Colonic mucosa (tissue), 4 donors: Measurements from ENCODE around the gene C21orf58. TPM values are rescaled to one million over a fixed set of nuclear protein-coding genes. Genes with fewer than 3 reads are reported as not detected.
A peak's percentile ranks its signal among the peaks of the same experiment; 100 is the strongest.
"Not testable (repeated sequence)": the region's sequence is repeated elsewhere in the genome, so short reads cannot be mapped to it uniquely, and the experiment has no call there.

Source experiments
- DNase-seq: peaks from one replicate; pipeline ENCODE4 v3.0.0-alpha.2; 2020
- H3K27ac ChIP-seq: fragments of 200-600 bp; one replicate; pipeline ENCODE4 v1.8.0; 2021
- H3K27me3 ChIP-seq: fragments of 200-600 bp; one replicate; pipeline ENCODE4 v1.8.0; 2021
- H3K36me3 ChIP-seq: fragments of 200-600 bp; one replicate; pipeline ENCODE4 v1.8.0; 2021
- H3K4me1 ChIP-seq: fragments of 200-600 bp; one replicate; pipeline ENCODE4 v1.8.0; 2021; ENCODE audit warnings: mild to moderate bottlenecking
- H3K4me3 ChIP-seq: fragments of 200-600 bp; one replicate; pipeline ENCODE4 v1.8.0; 2021
- H3K9ac ChIP-seq, 2 donors: one replicate each; pipeline ENCODE4 v1.7.0; 2013; ENCODE audit warnings: control low read depth in 2 of 2, low read depth in 2 of 2, low read length in 2 of 2
- H3K9me3 ChIP-seq: fragments of 200-600 bp; one replicate; pipeline ENCODE4 v1.8.0; 2021
- intact Hi-C: fragments of 100-400 bp; cut with DNase I; formaldehyde crosslinking; loops from one replicate; pipeline ENCODE4 v1.14.1; 2022
- total RNA-seq, 2 donors: library from RNA; stranded (reverse); fragmentation: NEBNext Ultra II Directional in 1 of 2; extraction: Animal tissue kit (Norgen Biotek cat#: 25700) in 1 of 2; gene quantifications; one replicate each; pipeline ENCODE4 v1.2.1, GENCODE V29; 2021
- TF ChIP-seq, protein P1 (sequence below): fragments of 200-600 bp; IDR thresholded peaks from one replicate; pipeline ENCODE4 v1.8.0; 2022; ENCODE audit warnings: antibody characterized with exemption, mild to moderate bottlenecking
- donor health status: healthy.
- donor health status: DM: no; HTN: no; CAD: no.
- donor health status: DM: no; HTN: no; CAD: no.

Gene C21orf58
- 10 to 100 TPM in 1 of 2 donors, 1 to 10 TPM in 1; 5.5 to 25.7 TPM for total RNA-seq

DNA sequence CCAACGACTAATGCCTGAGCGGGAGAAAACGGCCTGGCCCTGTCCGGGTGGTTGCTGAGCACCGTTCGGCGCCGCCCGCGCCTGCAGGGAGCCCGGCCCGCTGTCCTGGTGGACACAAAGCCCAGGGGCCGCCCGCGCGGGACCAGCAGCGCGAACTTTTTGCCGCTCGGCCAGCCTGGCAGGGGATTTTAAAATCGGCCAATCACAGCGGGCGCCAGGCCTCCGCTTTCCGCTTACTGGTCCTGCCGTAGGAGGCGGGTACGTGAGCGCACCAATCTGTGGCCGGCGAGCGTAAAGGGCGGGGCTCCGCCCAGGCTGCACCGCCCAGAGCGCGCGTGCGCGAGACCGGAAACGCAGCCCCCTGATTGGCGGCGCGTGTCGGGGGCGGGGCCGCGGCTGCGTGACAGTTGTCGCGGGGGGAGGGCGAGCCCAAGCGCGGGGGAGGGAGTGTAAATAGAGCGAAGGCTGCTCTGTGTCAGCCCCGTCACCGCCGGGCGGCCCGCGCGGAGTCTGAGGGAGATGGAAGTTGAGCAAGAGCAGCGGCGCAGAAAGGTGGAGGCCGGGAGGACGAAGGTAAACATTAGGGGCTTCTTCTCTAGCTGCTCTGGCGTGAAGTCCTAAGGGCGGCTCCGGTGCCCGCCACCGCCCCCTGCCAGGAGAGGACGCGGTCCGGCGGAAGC, at the start of gene C21orf58, which contains the start of gene PCNT:
TSS of gene C21orf58 (minus strand) at position 161 of the 680 bp plus-strand sequence. CDS start 1,132 bp downstream, outside the sequence.
TSS of gene PCNT (plus strand) at position 447 of the 680 bp plus-strand sequence. CDS start at position 520, 73 bp downstream.
- peak; percentile 96 for DNase-seq
- no peaks in the 10 kb centered on the region for H3K36me3 ChIP-seq
- peak within 1 kb of the TSS; percentile 74 for H3K4me3 ChIP-seq
- H3K27me3 ChIP-seq = no peaks in the 10 kb centered on the region
- intact Hi-C loops = loop anchor here (5.0 to 10.0 kb wide), 2 partner anchors 37 to 99 kb away; partner anchors contain the start of genes LSS, MCM3AP and YBEY
- no peaks in the 10 kb centered on the region for H3K4me1 ChIP-seq
- peak within 1 kb of the TSS; percentile 77 to 88 for H3K9ac ChIP-seq
- H3K27ac ChIP-seq = peak within 1 kb of the TSS; percentile 98
- no peaks in the 10 kb centered on the region for H3K9me3 ChIP-seq
- TF ChIP-seq, protein P1, sequence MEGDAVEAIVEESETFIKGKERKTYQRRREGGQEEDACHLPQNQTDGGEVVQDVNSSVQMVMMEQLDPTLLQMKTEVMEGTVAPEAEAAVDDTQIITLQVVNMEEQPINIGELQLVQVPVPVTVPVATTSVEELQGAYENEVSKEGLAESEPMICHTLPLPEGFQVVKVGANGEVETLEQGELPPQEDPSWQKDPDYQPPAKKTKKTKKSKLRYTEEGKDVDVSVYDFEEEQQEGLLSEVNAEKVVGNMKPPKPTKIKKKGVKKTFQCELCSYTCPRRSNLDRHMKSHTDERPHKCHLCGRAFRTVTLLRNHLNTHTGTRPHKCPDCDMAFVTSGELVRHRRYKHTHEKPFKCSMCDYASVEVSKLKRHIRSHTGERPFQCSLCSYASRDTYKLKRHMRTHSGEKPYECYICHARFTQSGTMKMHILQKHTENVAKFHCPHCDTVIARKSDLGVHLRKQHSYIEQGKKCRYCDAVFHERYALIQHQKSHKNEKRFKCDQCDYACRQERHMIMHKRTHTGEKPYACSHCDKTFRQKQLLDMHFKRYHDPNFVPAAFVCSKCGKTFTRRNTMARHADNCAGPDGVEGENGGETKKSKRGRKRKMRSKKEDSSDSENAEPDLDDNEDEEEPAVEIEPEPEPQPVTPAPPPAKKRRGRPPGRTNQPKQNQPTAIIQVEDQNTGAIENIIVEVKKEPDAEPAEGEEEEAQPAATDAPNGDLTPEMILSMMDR = no peak

DNA sequence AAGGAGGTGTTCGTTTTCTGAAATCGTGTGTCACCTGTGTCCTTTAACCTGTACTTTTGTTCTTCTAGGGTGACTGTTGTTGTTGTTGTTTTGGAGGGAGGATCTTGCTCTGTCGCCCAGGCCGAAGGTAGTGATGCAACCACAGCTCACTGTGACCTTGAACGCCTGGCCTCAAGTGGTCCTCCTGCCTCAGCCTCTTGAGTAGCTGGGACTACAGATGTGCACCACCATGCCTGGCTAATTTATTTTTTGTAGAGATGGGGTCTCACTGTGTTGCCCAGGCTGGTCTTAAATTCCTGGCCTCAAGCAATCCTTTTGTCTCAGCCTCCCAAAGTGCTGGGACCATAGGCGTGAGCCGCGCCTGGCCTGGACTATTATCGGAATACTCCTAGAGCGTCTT, 49.3 kb upstream of the C21orf58 start:
- intact Hi-C loops, H3K4me3 ChIP-seq, H3K4me1 ChIP-seq, H3K36me3 ChIP-seq, H3K27ac ChIP-seq, H3K9me3 ChIP-seq, H3K9ac ChIP-seq, H3K27me3 ChIP-seq, DNase-seq: not testable (repeated sequence)

DNA sequence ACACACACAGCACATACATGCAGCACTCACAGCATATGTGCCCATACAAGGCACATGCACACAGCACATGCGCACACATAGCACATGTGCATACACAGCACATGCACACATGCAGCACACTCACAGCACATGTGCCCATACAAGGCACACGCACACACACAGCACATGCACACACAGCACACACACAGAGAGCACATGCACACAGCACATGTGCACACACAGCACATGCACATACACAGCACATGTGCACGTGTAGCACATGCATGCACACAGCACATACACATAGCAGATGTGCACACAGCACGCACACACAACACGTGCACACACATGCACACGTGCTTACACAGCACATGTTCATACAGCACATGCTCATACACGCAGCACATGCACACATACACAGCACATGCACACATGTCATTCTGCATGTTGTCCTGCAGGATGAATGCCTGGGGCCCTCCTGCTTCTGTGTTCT, 48.4 kb upstream of the C21orf58 start:
- Histone ChIP-seq H3K27me3 (no peaks in the 10 kb centered on the region), H3K4me1 (no peaks in the 10 kb centered on the region), H3K9me3 (no peaks in the 10 kb centered on the region), H3K4me3 (no peak overlapping the region), H3K27ac (no peak overlapping the region), H3K9ac (no peak overlapping the region), H3K36me3 (no peaks in the 10 kb centered on the region)
- intact Hi-C loops = no loop called here
- DNase-seq = no peak
- TF ChIP-seq, protein P1 = no peak

DNA sequence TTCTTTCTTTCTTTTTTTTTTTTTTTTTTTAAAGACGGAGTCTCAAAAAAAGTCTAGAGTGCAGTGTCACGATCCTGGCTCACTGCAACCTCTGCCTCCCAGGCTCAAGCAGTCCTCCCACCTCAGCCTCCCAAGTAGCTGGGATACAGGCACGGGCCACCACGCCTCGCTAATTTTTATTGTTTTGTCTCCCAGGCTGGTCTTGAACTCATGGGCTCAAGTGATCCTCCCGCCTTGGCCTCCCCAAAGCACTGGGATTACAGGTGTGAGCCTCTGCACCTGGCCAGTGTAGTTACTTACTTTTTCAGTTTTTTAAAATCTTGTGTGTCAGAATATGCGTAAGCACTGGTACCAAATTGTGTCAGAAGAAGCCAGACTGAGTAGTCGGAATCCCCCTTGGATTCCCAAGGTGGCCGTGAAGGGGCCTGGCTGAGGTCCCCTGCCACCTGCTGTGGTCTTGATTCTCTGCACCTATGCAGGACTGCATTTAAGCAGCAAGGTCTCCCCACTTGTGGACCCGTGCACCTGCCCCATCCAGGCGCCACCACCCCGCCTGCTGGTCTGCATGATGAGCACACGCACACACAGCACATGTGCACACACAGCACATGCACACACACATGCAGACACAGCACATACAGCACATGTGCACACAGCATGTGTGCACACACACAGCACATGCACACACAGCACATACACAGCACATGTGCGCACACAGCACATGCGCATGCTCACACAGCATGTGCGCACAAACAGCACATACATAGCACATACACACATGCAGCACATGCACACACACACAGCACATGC, 47.7 kb upstream of the C21orf58 start:
- Histone ChIP-seq H3K27me3 (no peaks in the 10 kb centered on the region), H3K36me3 (no peaks in the 10 kb centered on the region), H3K9me3 (no peaks in the 10 kb centered on the region), H3K4me3 (no peak overlapping the region), H3K27ac (no peak overlapping the region), H3K4me1 (no peaks in the 10 kb centered on the region), H3K9ac (no peak overlapping the region)
- intact Hi-C loops = no loop called here
- TF ChIP-seq, protein P1 = no peak
- DNase-seq = no peak

DNA sequence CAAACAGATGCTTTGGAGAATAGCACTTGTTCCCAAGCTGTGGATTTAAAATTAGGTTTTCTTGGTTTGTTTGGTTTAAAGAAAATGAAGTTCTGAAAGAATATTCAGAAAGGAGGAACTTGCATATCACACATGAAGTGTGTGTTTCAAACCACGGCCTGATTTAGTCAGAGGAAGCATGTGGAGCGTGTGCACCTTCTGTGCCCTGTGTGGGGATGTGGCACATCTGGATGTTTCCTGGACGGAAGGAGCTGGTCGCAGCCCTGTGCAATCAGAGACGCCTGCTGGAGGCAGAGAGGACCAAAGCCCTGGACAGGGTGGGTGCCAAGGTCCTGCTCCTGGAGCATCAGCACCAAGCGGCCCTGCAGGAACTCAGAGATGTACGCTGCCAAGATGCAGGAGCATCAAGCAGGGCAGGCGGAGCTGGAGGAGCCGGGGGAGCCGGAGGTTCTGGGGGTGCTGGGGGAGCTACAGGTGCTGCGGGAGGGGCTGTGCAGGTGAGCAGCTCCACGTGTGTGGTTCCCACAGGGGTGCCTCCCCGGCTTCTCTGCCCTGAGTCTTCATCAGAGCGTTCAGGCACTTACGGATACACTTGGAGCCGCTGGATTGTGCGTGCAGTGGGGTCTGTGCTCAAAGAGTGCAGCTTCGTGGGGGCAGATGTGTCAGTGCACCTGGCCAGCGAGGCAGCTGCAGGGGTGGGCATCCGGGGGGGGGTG, 46.0 kb upstream of the C21orf58 start:
- no peak overlapping the region for H3K9ac ChIP-seq
- no peak overlapping the region for H3K27ac ChIP-seq
- H3K9me3 ChIP-seq = no peaks in the 10 kb centered on the region
- TF ChIP-seq, protein P1 = no peak
- no peak overlapping the region for H3K4me3 ChIP-seq
- intact Hi-C loops = no loop called here
- no peaks in the 10 kb centered on the region for H3K36me3 ChIP-seq
- H3K4me1 ChIP-seq = no peaks in the 10 kb centered on the region
- no peak for DNase-seq
- no peaks in the 10 kb centered on the region for H3K27me3 ChIP-seq
